ENCODE results near the gene HACD2. TPM values are rescaled to one million over a fixed set of nuclear protein-coding genes. Genes with fewer than 3 reads are reported as not detected.

Gene HACD2
- total and polyA plus RNA-seq, 2 experiments from 2014 or later = 27.0 to 41.2 TPM

GRCh38 chr3:123547881-123548519, 36.9 kb downstream of the HACD2 start:
- Histone ChIP-seq H4K20me1 (ENCODE audit: insufficient read depth) (peaks cover 4% of the 10 kb centered on the region; the same call in 1 of the 2 replicates), H2AFZ (no peak overlapping the region), H3K9ac (no peak overlapping the region), H3K36me3 (ENCODE audit: low read depth) (no peaks in the 10 kb centered on the region; the same call in 1 of the 2 replicates), H3K4me3 (no peak overlapping the region), H3K27ac (no peak overlapping the region), H3F3A (ENCODE audit: insufficient read depth) (peaks cover 21% of the 10 kb centered on the region), H3K9me3 (ENCODE audit: low read depth) (no peaks in the 10 kb centered on the region), H3K9me2 (ENCODE audit: insufficient read depth) (no peaks in the 10 kb centered on the region), H3K4me1 (ENCODE audit: insufficient read depth) (peaks cover 17% of the 10 kb centered on the region), H3K4me2 (ENCODE audit: unreplicated experiment) (no peak overlapping the region), H3K27me3 (replicated peaks; ENCODE audit: insufficient read depth) (no peaks in the 10 kb centered on the region), H3K79me2 (ENCODE audit: insufficient read depth) (no peaks in the 10 kb centered on the region; the same call in 1 of the 2 replicates)
- no peak for TF ChIP-seq EZH2 (IDR thresholded peaks at IDR 0.05; ENCODE audit: insufficient read depth, poor library complexity, severe bottlenecking)
- TF ChIP-seq EZH2phosphoT487 (IDR thresholded peaks at IDR 0.05; ENCODE audit: insufficient read depth, low read depth) = no peak
- in situ Hi-C loops (cut with MboI) = no loop called here
- DNase-seq = no peak
- WGBS, 2 experiments (ENCODE audit: low coverage in 1 of 2, low lambda C conversion rate in 2 of 2, missing lambda C conversion rate in 2 of 2) = 80 to 82% methylated on average over 8 of the region's 8 CpGs

- H3K4me1 ChIP-seq (ENCODE audit: insufficient read depth) = peaks cover 17% of the 10 kb centered on the region
- peak; percentile 58 for DNase-seq
- WGBS, 2 experiments (ENCODE audit: low coverage in 1 of 2, low lambda C conversion rate in 2 of 2, missing lambda C conversion rate in 2 of 2) = 69 to 70% methylated on average over 4 of the region's 4 CpGs
- peak overlapping the region; percentile 1; the same call in 1 of the 2 replicates for H3K4me3 ChIP-seq
- no peaks in the 10 kb centered on the region for H3K9me3 ChIP-seq (ENCODE audit: low read depth)
- H3K27ac ChIP-seq = peak overlapping the region; percentile 60
- in situ Hi-C loops (cut with MboI) = no loop called here
- peaks cover 21% of the 10 kb centered on the region for H3F3A ChIP-seq (ENCODE audit: insufficient read depth)
- no peak overlapping the region for H3K9ac ChIP-seq
- H3K79me2 ChIP-seq (ENCODE audit: insufficient read depth) = no peaks in the 10 kb centered on the region; the same call in 1 of the 2 replicates
- peak overlapping the region; percentile 8; the same call in 1 of the 2 replicates for H2AFZ ChIP-seq
- peak overlapping the region; percentile 26 for H3K4me2 ChIP-seq (ENCODE audit: unreplicated experiment)
- no peaks in the 10 kb centered on the region for H3K36me3 ChIP-seq (ENCODE audit: low read depth)
- H3K27me3 ChIP-seq (replicated peaks; ENCODE audit: insufficient read depth) = no peaks in the 10 kb centered on the region
- H3K9me2 ChIP-seq (ENCODE audit: insufficient read depth) = no peaks in the 10 kb centered on the region
- no peak for TF ChIP-seq EZH2phosphoT487 (IDR thresholded peaks at IDR 0.05; ENCODE audit: insufficient read depth, low read depth)
- no peak for TF ChIP-seq EZH2 (IDR thresholded peaks at IDR 0.05; ENCODE audit: insufficient read depth, poor library complexity, severe bottlenecking)
- no peaks in the 10 kb centered on the region for H4K20me1 ChIP-seq (ENCODE audit: insufficient read depth)
Measured at GRCh38 chr3:123546133-123546755, 38.6 kb downstream of the HACD2 start.

GRCh38 chr3:123543950-123544349, 40.9 kb downstream of the HACD2 start:
- no peak overlapping the region for H3K4me2 ChIP-seq (ENCODE audit: unreplicated experiment)
- no peaks in the 10 kb centered on the region; the same call in 1 of the 2 replicates for H3K79me2 ChIP-seq (ENCODE audit: insufficient read depth)
- H2AFZ ChIP-seq = no peak overlapping the region

GRCh38 chr3:123540285-123540684, 44.6 kb downstream of the HACD2 start:
- DNase-seq = peak; percentile 33
- H3K9me3 ChIP-seq (ENCODE audit: low read depth) = no peaks in the 10 kb centered on the region
- H2AFZ ChIP-seq = no peak overlapping the region
- peak overlapping the region; percentile 16; the same call in 1 of the 2 replicates for H3K27ac ChIP-seq
- H3K9ac ChIP-seq = no peak overlapping the region
- no peaks in the 10 kb centered on the region; the same call in 1 of the 2 replicates for H4K20me1 ChIP-seq (ENCODE audit: insufficient read depth)
- H3K9me2 ChIP-seq (ENCODE audit: insufficient read depth) = no peaks in the 10 kb centered on the region
- no peak for TF ChIP-seq EZH2phosphoT487 (IDR thresholded peaks at IDR 0.05; ENCODE audit: insufficient read depth, low read depth)
- no peak for TF ChIP-seq EZH2 (IDR thresholded peaks at IDR 0.05; ENCODE audit: insufficient read depth, poor library complexity, severe bottlenecking)
- H3K27me3 ChIP-seq (replicated peaks; ENCODE audit: insufficient read depth) = no peaks in the 10 kb centered on the region
- no peak overlapping the region for H3K4me2 ChIP-seq (ENCODE audit: unreplicated experiment)
- no peak overlapping the region for H3K4me3 ChIP-seq
- peaks cover 15% of the 10 kb centered on the region for H3K4me1 ChIP-seq (ENCODE audit: insufficient read depth)
- H3K79me2 ChIP-seq (ENCODE audit: insufficient read depth) = peaks cover 9% of the 10 kb centered on the region
- 42% methylated on average over 2 of the region's 2 CpGs for WGBS, 2 experiments (ENCODE audit: low coverage in 1 of 2, low lambda C conversion rate in 2 of 2, missing lambda C conversion rate in 2 of 2)
- peaks cover 11% of the 10 kb centered on the region for H3F3A ChIP-seq (ENCODE audit: insufficient read depth)
- H3K36me3 ChIP-seq (ENCODE audit: low read depth) = no peaks in the 10 kb centered on the region
- in situ Hi-C loops (cut with MboI) = no loop called here

More at GRCh38 chr3:123543950-123544349, 40.9 kb downstream of the HACD2 start:
- H4K20me1 ChIP-seq (ENCODE audit: insufficient read depth) = no peaks in the 10 kb centered on the region
- 81 to 83% methylated on average over 6 of the region's 6 CpGs for WGBS, 2 experiments (ENCODE audit: low coverage in 1 of 2, low lambda C conversion rate in 2 of 2, missing lambda C conversion rate in 2 of 2)
- no peaks in the 10 kb centered on the region for H3K36me3 ChIP-seq (ENCODE audit: low read depth)
- H3K27me3 ChIP-seq (replicated peaks; ENCODE audit: insufficient read depth) = no peaks in the 10 kb centered on the region
- H3K9me2 ChIP-seq (ENCODE audit: insufficient read depth) = no peaks in the 10 kb centered on the region
- no peaks in the 10 kb centered on the region for H3K9me3 ChIP-seq (ENCODE audit: low read depth)
- DNase-seq = no peak
- peaks cover 21% of the 10 kb centered on the region for H3F3A ChIP-seq (ENCODE audit: insufficient read depth)
- no peak overlapping the region for H3K27ac ChIP-seq
- no peak for TF ChIP-seq EZH2 (IDR thresholded peaks at IDR 0.05; ENCODE audit: insufficient read depth, poor library complexity, severe bottlenecking)
- no peak for TF ChIP-seq EZH2phosphoT487 (IDR thresholded peaks at IDR 0.05; ENCODE audit: insufficient read depth, low read depth)
- H3K4me1 ChIP-seq (ENCODE audit: insufficient read depth) = peaks cover 25% of the 10 kb centered on the region
- in situ Hi-C loops (cut with MboI) = no loop called here
- no peak overlapping the region for H3K9ac ChIP-seq
- H3K4me3 ChIP-seq = no peak overlapping the region

Data from GM23248 (cell line).